AG09309 (cell line): ENCODE measurements around the gene KRTAP10-12.

ENCODE experiments used
- DNase-seq: peaks from one replicate; pipeline ENCODE4 v3.0.0-alpha.2; 2010; ENCODE audit warnings: low read depth
- H3K4me3 ChIP-seq: 2 replicates; pipeline ENCODE4 v1.5.1; 2011; ENCODE audit warnings: mild to moderate bottlenecking, low read depth, low read length, moderate library complexity; ENCODE audit not compliant: control insufficient read depth
- CTCF ChIP-seq: IDR thresholded peaks from 2 replicates; pipeline ENCODE4 v1.5.1; 2011; ENCODE audit warnings: mild to moderate bottlenecking, low read depth, low read length, inconsistent platforms; ENCODE audit not compliant: insufficient read depth, control insufficient read depth; ENCODE audit errors: missing control alignments

KRTAP10-12 gene

GRCh38 chr21:44728716-44729115 is 31.7 kb downstream of the KRTAP10-12 start:
- no peak for TF ChIP-seq CTCF
- DNase-seq = no peak
- no peak overlapping the region for H3K4me3 ChIP-seq

- TF ChIP-seq CTCF = no peak
- no peak for DNase-seq
- no peak overlapping the region for H3K4me3 ChIP-seq
These were observed 32.5 kb downstream of the KRTAP10-12 start for GRCh38 chr21:44729336-44730027.

- no peak overlapping the region for H3K4me3 ChIP-seq
- DNase-seq = no peak
- TF ChIP-seq CTCF = no peak
These were observed 33.0 kb downstream of the KRTAP10-12 start for GRCh38 chr21:44730028-44730395.

GRCh38 chr21:44730951-44731579 is 34.1 kb downstream of the KRTAP10-12 start:
- no peak for TF ChIP-seq CTCF
- no peak overlapping the region for H3K4me3 ChIP-seq
- DNase-seq = no peak

GRCh38 chr21:44732263-44732662 is 35.3 kb downstream of the KRTAP10-12 start:
- TF ChIP-seq CTCF = no peak
- H3K4me3 ChIP-seq = no peak overlapping the region
- DNase-seq = no peak

GRCh38 chr21:44732956-44733355 is 36.0 kb downstream of the KRTAP10-12 start:
- DNase-seq = no peak
- TF ChIP-seq CTCF = no peak
- H3K4me3 ChIP-seq = no peak overlapping the region
